Upper lobe of left lung (tissue), 6 donors: Measurements from ENCODE around the gene FANCC. TPM values are rescaled to one million over a fixed set of nuclear protein-coding genes. Genes with fewer than 3 reads are reported as not detected.

ENCODE experiments used
- ATAC-seq, 2 donors: fragments of 200-7000 bp; cut with Tn5 transposase; one replicate each; pipeline ENCODE4 v1.9.1; 2022; ENCODE audit warnings: mild to moderate bottlenecking in 2 of 2, moderate library complexity in 2 of 2; ENCODE audit not compliant: low FRiP score in 2 of 2
- DNase-seq, 2 donors: peaks; one replicate each; pipeline ENCODE4 v3.0.0-alpha.2; 2019 to 2020
- H3K27ac ChIP-seq, 4 donors: fragments of 200-600 bp; sonication (generic); one replicate each; pipeline ENCODE4 v1.5.1; 2016 to 2019
- H3K27me3 ChIP-seq, 4 donors: fragments of 200-600 bp; sonication (generic); one replicate each; pipeline ENCODE4 v1.5.1; 2017 to 2019
- H3K36me3 ChIP-seq, 4 donors: fragments of 200-600 bp; sonication (generic); one replicate each; pipeline ENCODE4 v1.5.1; 2016 to 2019
- H3K4me1 ChIP-seq, 4 donors: fragments of 200-600 bp; sonication (generic); one replicate each; pipeline ENCODE4 v1.5.1; 2018 to 2019
- H3K4me3 ChIP-seq, 4 donors: fragments of 200-600 bp; sonication (generic); one replicate each; pipeline ENCODE4 v1.5.1; 2017 to 2019; ENCODE audit warnings: mild to moderate bottlenecking in 2 of 4, moderate library complexity in 1 of 4
- H3K9me3 ChIP-seq, 4 donors: fragments of 200-600 bp; sonication (generic); one replicate each; pipeline ENCODE4 v1.5.1; 2018 to 2019
- EP300 ChIP-seq, 4 donors: sonication (generic); formaldehyde crosslinking; IDR thresholded peaks; one replicate each; pipeline ENCODE4 v1.5.1; 2017; ENCODE audit warnings: antibody characterized with exemption in 4 of 4, control low read depth in 2 of 4
- POLR2A ChIP-seq, 4 donors: fragments of 450-650 bp; IDR thresholded peaks; one replicate each; pipeline ENCODE4 v1.5.1; 2016 to 2017; ENCODE audit warnings: antibody characterized with exemption in 4 of 4, mild to moderate bottlenecking in 2 of 4
- POLR2AphosphoS5 ChIP-seq, 2 donors: sonication (generic); formaldehyde crosslinking; IDR thresholded peaks; one replicate each; pipeline ENCODE4 v1.5.1; 2017; ENCODE audit warnings: antibody characterized with exemption in 2 of 2
- WGBS, 2 donors: methylation state at CpG; one replicate each; pipeline ENCODE4 v1.1.5; 2017 to 2018; 5-methylcytosine and 5-hydroxymethylcytosine counted together
- total RNA-seq, 6 donors: library from RNA; depleted of rRNA in 4 of 6; stranded (reverse); fragments of >200 nt in 4 of 6; gene quantifications; one replicate each; pipeline versions ENCODE4 v1.1.0 to v1.2.1, GENCODE V29; 2016 to 2021
- TF ChIP-seq, protein P1 (sequence below), 6 experiments: fragments of 450-650 bp in 4 of 6; fragments of 200-600 bp in 2 of 6; sonication (generic) in 2 of 6; IDR thresholded peaks; one replicate each; pipeline ENCODE4 v1.5.1; 2016 to 2019; ENCODE audit warnings: antibody characterized with exemption in 6 of 6
- donor health status: DM: no; HTN: no; CAD: no; lungs with moderate emphysema.
- donor health status: DM: no; HTN: yes; CAD: no; lungs with severe emphysema.

Gene FANCC
- total RNA-seq, 6 donors from 2014 or later, result 6.7 to 27.2 (median 10.8) TPM

DNA sequence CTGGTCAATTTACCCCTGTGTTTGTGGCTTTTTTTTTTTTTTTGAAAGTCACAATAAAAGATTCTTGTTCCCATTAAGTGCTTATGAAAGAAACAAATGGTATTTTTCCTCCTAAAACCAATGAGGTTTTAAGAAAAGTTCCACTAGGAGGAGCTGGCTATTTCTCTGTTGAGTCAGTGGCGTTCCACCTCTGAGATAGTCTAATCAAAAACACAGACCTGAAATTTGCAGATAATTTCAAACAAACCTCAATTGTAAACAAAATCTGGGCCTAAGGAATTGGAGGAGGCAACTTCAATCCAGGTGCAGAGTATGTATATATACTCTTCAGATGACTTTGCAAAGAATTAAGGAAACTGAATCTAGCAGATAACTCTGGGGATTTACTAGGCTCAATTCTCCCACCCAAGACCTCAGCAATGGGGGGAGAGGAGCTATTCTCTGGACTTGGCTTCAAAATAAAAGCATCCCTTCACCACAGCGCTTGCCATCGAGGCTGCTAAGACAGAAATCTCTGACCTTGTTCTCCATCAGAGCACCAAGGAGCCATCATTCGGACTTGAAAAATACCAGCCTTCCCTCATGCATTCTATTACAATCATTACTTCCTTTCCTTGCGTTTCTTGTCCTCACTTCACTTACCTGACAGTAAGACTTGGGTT is 52.4 kb downstream of the FANCC start:
- 74 to 82% methylated on average over 5 of the region's 5 CpGs for WGBS, 2 donors
- H3K9me3 ChIP-seq, result no peaks in the 10 kb centered on the region
- ATAC-seq (no peak), DNase-seq (no peak)
- no peak for TF ChIP-seq POLR2A (IDR thresholded peaks at IDR 0.05)
- no peak for TF ChIP-seq EP300 (IDR thresholded peaks at IDR 0.05)
- TF ChIP-seq POLR2AphosphoS5 (IDR thresholded peaks at IDR 0.05), result no peak
- TF ChIP-seq, protein P1, sequence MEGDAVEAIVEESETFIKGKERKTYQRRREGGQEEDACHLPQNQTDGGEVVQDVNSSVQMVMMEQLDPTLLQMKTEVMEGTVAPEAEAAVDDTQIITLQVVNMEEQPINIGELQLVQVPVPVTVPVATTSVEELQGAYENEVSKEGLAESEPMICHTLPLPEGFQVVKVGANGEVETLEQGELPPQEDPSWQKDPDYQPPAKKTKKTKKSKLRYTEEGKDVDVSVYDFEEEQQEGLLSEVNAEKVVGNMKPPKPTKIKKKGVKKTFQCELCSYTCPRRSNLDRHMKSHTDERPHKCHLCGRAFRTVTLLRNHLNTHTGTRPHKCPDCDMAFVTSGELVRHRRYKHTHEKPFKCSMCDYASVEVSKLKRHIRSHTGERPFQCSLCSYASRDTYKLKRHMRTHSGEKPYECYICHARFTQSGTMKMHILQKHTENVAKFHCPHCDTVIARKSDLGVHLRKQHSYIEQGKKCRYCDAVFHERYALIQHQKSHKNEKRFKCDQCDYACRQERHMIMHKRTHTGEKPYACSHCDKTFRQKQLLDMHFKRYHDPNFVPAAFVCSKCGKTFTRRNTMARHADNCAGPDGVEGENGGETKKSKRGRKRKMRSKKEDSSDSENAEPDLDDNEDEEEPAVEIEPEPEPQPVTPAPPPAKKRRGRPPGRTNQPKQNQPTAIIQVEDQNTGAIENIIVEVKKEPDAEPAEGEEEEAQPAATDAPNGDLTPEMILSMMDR (IDR thresholded peaks at IDR 0.05), result no peak
- H3K4me3 ChIP-seq, result no peak overlapping the region
- H3K27me3 ChIP-seq, result no peaks in the 10 kb centered on the region
- H3K27ac ChIP-seq, result no peak overlapping the region
- no peaks in the 10 kb centered on the region for H3K36me3 ChIP-seq
- H3K4me1 ChIP-seq, result peaks cover 0 to 4% (median 0%) of the 10 kb centered on the region in 4 donors

DNA sequence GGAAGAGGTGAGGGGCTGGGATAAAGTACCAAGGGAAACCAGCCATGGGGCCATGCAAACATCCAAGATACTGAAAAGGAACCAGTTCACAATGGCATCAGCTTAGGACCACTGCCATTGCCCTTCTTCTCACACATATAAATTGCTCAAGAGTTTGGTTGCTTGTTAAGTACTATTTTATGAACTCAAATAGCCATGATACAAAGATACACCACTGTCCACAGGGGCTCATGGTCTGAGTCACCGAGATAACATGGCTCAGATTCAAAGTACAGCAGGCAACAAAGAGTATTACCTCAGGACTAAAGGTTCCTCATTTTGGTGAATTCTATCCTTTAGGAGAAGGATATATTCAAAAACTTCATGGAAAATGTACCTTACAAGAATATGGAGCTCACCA is 55.6 kb downstream of the FANCC start:
- Histone ChIP-seq H3K27ac (no peak overlapping the region), H3K4me3 (no peak overlapping the region), H3K27me3 (no peaks in the 10 kb centered on the region), H3K9me3 (no peaks in the 10 kb centered on the region), H3K36me3 (no peaks in the 10 kb centered on the region), H3K4me1 (peaks cover 0 to 4% (median 0%) of the 10 kb centered on the region in 4 donors)
- DNase-seq (no peak), ATAC-seq (no peak)
- WGBS, 2 donors, result 89 to 92% methylated on average over 1 of the region's 1 CpG
- TF ChIP-seq, protein P1 (IDR thresholded peaks at IDR 0.05), result no peak
- no peak for TF ChIP-seq POLR2AphosphoS5 (IDR thresholded peaks at IDR 0.05)

DNA sequence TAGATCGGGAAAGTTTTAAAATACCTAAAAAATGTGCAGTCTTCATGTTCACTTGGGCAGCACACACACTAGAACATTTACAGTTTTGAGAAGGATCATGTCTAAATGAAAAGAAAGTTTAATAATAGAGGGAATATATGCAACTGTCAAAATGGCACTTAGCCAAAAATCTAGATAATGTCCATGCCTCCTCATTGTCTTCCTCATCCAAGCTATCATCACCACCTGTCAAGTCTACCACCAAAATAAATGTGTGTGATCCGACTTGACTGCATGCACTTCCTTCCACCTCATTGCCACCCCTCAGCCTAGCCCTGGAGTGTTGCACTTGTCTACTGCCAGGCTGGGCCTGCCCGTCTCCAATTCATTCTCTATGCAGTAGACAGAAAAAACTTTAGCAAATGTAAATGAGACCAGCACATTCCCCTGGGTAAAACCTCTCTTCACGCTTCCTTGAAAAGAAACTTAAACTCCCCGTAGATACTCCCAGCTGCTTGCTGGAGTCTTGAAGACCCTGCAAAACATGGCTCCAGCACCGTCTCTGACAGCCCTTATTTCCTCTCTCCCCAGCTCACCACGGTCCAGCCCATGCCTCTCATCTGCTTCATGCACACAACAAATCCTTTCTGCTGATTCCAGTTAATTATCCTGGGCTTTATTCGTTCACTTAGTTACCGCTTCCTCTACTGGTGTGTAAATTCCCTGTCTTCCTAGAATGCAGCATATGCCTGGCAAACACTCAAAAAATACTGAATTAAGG is 66.9 kb downstream of the FANCC start:
- TF ChIP-seq, protein P1 (IDR thresholded peaks at IDR 0.05), result no peak
- DNase-seq, result no peak

DNA sequence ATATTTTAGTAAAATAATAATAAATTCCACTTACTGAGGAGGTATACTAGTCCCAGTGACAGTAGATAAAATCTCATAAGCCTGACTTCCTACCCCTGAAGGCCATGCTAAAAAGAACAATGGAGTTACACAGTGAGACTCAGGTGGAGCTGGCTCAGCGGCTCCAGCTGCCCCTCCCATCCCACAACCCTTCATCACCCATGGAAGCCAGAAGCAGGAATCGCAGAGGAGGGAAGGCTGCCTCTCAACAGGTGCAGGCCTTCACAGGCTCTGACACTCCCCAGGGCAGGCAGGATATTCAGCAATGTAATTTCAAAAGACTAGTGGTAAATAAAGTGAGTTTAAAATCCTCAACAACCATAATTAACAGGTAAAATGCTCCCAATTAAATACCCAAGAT is 67.5 kb downstream of the FANCC start:
- no peak for ATAC-seq
- no peaks in the 10 kb centered on the region for H3K27me3 ChIP-seq
- 69 to 73% methylated on average over 2 of the region's 2 CpGs for WGBS, 2 donors

More for the DNA sequence above, 66.9 kb downstream of the FANCC start:
- Histone ChIP-seq H3K36me3 (peaks cover 0 to 13% (median 0%) of the 10 kb centered on the region in 4 donors), H3K4me1 (peaks cover 0 to 8% (median 3%) of the 10 kb centered on the region in 4 donors), H3K27me3 (no peaks in the 10 kb centered on the region), H3K4me3 (no peak overlapping the region), H3K27ac (no peak overlapping the region), H3K9me3 (no peaks in the 10 kb centered on the region)
- ATAC-seq, result no peak
- 60 to 79% methylated on average over 9 of the region's 9 CpGs for WGBS, 2 donors

More for the DNA sequence above, 67.5 kb downstream of the FANCC start:
- Histone ChIP-seq H3K4me3 (no peak overlapping the region), H3K27ac (no peak overlapping the region), H3K9me3 (no peaks in the 10 kb centered on the region), H3K4me1 (peaks cover 0 to 8% (median 3%) of the 10 kb centered on the region in 4 donors), H3K36me3 (peaks cover 0 to 13% (median 0%) of the 10 kb centered on the region in 4 donors)
- TF ChIP-seq POLR2AphosphoS5 (IDR thresholded peaks at IDR 0.05), result no peak
- TF ChIP-seq, protein P1 (IDR thresholded peaks at IDR 0.05), result no peak
- no peak for TF ChIP-seq EP300 (IDR thresholded peaks at IDR 0.05)
- TF ChIP-seq POLR2A (IDR thresholded peaks at IDR 0.05), result no peak
- no peak for DNase-seq
